ENCODE results near the gene ADAMTSL5.

Gene ADAMTSL5

DNA sequence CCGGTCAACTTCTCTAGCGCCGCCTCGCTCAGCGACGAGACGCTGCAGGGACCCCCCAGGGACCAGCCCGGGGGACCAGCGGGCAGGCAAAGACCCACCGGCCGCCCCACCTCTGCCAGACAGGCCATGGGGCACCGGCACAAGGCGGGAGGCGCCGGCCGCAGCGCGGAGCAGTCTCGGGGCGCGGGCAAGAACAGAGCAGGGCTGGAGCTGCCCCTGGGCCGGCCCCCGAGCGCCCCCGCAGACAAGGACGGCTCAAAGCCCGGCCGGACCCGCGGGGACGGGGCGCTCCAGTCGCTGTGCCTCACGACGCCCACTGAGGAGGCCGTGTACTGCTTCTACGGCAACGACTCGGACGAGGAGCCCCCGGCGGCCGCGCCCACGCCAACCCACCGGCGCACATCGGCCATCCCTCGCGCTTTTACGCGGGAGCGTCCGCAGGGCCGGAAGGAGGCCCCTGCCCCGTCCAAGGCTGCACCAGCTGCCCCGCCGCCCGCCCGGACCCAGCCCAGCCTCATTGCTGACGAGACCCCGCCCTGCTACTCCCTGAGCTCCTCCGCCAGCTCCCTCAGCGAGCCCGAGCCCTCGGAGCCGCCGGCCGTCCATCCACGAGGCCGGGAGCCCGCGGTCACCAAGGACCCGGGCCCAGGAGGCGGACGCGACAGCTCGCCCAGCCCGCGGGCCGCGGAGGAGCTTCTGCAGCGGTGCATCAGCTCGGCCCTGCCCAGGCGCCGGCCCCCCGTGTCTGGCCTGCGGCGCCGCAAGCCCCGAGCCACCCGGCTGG is 45.1 kb downstream of the ADAMTSL5 start:
- no peak for DNase-seq (ENCODE audit: extremely low read depth in 1 of 2, low read depth in 1 of 2)

DNA sequence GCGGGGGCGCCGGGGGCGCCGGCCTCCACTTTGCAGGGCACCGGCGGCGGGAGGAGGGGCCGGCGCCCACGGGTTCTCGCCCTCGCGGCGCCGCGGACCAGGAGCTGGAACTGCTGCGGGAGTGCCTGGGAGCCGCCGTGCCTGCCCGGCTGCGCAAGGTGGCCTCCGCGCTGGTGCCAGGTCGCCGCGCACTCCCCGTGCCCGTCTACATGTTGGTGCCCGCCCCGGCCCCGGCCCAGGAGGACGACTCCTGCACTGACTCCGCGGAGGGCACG is 45.7 kb downstream of the ADAMTSL5 start:
- DNase-seq (ENCODE audit: extremely low read depth in 1 of 2, low read depth in 1 of 2) = no peak

DNA sequence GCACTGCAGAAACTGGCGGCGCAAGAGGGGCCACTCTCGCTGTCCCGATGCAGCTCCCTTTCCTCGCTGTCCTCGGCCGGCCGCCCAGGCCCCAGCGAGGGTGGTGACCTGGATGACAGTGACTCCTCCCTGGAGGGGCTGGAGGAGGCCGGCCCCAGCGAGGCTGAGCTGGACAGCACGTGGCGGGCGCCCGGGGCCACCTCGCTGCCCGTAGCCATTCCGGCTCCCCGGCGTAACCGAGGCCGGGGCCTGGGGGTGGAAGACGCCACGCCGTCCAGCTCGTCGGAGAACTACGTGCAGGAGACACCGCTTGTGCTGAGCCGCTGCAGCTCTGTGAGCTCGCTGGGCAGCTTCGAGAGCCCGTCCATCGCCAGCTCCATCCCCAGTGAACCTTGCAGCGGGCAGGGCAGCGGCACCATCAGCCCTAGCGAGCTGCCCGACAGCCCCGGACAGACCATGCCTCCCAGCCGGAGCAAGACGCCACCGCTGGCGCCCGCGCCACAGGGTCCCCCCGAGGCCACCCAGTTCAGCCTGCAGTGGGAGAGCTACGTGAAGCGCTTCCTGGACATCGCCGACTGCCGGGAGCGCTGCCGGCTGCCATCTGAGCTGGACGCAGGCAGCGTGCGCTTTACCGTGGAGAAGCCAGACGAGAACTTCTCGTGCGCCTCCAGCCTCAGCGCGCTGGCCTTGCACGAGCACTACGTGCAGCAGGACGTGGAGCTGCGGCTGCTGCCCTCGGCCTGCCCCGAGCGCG is 46.2 kb downstream of the ADAMTSL5 start:
- DNase-seq (ENCODE audit: extremely low read depth in 1 of 2, low read depth in 1 of 2) = no peak

DNA sequence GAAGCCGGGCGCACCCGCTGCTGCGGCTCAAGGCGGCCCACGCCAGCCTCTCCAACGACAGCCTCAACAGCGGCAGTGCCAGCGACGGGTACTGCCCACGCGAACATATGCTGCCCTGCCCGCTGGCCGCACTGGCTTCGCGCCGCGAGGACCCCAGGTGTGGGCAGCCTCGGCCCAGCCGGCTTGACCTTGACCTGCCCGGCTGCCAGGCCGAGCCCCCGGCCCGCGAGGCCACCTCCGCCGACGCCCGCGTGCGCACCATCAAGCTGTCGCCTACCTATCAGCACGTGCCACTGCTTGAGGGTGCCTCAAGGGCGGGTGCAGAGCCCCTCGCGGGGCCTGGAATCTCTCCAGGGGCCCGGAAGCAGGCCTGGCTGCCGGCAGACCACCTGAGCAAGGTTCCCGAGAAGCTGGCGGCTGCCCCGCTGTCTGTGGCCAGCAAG is 46.8 kb downstream of the ADAMTSL5 start:
- no peak for DNase-seq (ENCODE audit: extremely low read depth in 1 of 2, low read depth in 1 of 2)

DNA sequence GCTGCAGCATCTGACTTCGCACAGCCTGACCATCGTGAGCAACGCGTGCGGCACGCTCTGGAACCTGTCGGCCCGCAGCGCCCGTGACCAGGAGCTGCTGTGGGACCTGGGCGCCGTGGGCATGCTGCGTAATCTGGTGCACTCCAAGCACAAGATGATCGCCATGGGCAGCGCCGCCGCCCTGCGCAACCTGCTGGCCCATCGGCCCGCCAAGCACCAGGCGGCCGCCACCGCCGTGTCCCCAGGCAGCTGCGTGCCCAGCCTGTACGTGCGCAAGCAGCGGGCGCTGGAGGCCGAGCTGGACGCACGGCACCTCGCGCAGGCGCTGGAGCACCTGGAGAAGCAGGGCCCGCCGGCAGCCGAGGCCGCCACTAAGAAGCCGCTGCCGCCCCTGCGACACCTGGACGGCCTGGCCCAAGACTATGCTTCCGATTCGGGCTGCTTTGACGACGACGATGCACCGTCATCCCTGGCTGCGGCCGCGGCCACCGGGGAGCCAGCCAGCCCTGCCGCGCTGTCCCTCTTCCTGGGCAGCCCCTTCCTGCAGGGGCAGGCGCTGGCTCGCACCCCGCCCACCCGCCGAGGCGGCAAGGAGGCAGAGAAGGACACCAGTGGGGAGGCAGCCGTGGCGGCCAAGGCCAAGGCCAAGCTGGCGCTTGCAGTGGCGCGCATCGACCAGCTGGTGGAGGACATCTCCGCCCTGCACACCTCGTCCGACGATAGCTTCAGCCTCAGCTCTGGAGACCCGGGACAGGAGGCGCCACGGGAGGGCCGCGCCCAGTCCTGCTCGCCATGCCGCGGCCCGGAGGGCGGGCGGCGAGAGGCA is 47.4 kb downstream of the ADAMTSL5 start:
- DNase-seq (ENCODE audit: extremely low read depth in 1 of 2, low read depth in 1 of 2) = no peak

DNA sequence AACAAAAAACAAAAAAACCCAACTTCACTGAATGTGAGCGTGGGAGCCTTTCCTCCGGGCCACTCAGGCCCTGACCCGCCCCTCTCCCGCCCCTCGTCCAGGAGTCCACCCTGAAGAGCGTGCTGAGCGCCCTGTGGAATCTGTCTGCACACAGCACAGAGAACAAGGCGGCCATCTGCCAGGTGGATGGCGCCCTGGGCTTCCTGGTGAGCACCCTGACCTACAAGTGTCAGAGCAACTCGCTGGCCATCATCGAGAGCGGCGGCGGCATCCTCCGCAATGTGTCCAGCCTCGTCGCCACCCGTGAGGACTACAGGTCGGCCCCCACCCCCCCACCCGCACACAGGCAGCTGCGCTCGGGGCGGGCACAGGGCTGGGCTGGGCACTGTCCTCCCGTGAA is 51.0 kb downstream of the ADAMTSL5 start:
- no peak for DNase-seq (ENCODE audit: extremely low read depth in 1 of 2, low read depth in 1 of 2)

DNA sequence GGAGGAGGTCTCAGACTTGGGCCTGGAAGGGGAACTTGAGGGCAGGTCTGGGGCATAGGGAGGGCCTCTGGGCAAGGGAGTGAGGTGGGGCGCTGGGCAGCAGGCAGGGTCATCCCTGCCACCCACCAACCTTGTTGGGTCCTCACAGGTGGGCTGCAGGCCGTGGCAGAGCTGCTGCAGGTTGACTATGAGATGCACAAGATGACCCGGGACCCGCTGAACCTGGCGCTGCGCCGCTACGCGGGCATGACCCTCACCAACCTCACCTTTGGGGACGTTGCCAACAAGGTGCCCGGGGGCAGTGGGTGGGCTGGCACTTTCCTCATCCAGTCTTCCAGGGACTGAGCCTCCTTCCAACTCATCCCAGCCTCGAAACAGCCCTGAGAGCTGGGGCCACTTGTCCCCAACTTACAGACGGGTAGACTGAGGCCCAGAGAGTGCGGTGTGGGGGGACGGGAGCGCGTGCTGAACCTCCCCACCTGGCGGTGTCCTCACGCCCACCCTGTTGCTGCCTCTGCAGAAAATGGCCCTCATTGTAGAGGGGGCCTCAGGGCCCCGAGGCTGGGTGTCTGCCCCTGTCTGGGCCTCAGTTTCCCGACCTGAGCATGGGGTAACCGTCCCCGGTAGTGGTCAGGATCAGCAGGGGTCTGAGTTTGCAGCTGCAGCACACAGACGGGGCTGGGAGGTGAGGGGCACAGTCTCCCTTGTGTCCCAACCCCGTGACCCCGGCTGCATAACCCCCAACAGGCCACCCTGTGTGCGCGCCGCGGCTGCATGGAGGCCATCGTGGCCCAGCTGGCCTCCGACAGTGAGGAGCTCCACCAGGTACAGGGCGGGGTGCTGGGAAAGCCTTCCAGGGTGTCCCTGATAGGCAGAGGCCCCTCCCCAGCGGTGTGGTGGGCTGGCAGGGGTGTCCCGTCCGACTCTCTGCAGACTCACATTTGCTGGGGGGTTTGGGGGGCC is 52.5 kb downstream of the ADAMTSL5 start:
- no peak for DNase-seq (ENCODE audit: extremely low read depth in 1 of 2, low read depth in 1 of 2)

DNA sequence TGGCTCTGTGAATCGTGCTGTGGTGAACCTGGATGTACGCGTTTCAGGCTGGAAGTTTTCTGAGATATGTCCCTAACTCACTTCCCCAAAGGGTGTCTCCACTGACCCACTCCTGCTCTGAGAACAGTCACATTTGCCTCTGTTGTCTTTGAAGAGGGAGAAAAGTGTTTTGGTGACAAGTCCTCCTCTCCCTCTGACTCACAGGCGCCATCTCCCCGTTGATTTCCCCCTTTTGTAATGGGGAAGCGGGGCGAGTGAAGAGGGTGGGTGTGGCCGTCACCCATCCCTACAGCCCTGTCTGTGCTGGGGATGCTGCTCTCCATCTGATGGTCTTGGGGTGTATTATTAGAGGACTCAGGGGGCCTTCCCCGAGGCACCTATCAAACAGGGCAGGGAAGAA is 53.3 kb downstream of the ADAMTSL5 start:
- no peak for DNase-seq (ENCODE audit: extremely low read depth in 1 of 2, low read depth in 1 of 2)

DNA sequence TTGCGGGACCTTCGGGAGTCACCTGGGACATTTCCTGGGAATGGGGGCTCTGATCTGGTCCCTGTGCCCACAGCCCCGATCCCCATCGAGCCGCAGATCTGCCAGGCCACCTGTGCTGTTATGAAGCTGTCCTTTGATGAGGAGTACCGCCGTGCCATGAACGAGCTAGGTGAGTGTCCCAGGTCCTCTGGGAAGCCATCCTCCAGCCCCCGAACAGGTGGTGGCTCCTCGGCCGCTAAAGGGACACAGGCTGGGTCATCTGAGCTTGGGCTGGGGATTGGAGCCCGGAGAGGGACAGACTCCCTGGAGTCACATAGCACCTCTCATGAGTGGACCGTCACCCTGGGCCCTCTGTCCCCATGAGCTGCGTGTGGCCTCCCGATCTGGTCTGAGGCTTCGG is 54.9 kb downstream of the ADAMTSL5 start:
- DNase-seq (ENCODE audit: extremely low read depth in 1 of 2, low read depth in 1 of 2) = no peak

DNA sequence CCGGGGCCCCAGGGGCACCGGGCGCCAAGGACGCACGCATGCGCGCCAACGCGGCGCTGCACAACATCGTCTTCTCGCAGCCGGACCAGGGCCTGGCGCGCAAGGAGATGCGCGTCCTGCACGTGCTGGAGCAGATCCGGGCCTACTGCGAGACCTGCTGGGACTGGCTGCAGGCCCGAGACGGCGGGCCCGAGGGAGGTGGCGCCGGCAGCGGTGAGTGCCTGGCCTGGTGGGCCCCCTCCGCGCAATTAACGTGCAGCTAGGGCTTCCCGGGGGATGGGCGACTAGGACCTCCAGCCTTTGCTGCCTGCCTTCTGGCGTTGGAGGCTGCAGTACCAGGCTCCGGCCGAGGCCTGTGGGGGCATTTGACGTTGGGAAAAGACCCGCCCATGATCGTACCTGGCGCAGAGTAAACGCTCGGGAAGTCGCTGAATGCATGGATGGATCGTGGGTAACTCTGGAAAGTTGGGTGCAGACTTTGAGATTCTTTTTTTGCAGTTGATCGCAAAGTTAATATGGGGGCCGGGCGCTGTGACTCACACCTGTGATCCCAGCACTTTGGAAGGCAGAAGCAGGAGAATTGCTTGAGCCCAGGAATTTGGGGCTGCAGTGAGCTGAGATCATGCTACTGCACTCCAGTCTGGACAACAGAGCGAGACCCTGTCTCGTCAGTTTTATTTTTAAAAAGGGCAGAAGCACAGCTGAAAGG is 55.6 kb downstream of the ADAMTSL5 start:
- no peak for DNase-seq (ENCODE audit: extremely low read depth in 1 of 2, low read depth in 1 of 2)

DNA sequence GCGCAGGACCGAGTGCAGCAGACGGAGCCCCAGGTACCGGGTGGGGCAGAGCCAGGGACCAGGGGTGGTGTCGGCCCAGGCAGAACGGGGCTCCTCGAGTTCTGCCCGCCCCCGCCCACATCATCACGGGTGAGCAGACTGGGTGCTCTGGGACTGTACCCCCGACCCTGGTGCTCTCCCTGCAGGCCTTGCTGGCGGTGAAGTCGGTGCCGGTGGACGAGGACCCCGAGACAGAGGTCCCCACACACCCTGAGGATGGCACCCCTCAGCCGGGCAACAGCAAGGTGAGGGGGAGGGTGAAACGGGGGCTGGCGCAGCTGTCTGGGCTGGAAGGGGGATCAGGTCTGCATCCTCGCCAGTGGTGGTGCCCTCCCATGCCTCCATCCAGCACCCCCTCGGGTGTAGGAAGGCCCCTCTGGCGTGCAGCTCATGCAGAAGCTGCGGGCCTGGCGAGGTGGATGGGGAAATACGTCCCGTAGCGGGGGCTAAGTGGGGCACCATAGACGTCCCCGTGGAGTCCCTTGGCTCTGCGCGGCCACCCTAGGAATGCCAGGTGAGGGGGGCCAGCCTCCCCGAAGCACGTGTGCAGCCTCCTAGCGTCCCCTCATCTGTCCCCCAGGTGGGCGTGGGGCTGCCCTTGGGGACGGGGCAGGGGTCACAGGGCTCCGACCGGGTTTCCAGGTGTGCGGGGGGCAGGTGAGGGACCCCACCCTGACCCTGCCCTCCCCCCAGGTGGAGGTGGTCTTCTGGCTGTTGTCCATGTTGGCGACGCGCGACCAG is 56.5 kb downstream of the ADAMTSL5 start:
- no peak for DNase-seq (ENCODE audit: extremely low read depth in 1 of 2, low read depth in 1 of 2)

DNA sequence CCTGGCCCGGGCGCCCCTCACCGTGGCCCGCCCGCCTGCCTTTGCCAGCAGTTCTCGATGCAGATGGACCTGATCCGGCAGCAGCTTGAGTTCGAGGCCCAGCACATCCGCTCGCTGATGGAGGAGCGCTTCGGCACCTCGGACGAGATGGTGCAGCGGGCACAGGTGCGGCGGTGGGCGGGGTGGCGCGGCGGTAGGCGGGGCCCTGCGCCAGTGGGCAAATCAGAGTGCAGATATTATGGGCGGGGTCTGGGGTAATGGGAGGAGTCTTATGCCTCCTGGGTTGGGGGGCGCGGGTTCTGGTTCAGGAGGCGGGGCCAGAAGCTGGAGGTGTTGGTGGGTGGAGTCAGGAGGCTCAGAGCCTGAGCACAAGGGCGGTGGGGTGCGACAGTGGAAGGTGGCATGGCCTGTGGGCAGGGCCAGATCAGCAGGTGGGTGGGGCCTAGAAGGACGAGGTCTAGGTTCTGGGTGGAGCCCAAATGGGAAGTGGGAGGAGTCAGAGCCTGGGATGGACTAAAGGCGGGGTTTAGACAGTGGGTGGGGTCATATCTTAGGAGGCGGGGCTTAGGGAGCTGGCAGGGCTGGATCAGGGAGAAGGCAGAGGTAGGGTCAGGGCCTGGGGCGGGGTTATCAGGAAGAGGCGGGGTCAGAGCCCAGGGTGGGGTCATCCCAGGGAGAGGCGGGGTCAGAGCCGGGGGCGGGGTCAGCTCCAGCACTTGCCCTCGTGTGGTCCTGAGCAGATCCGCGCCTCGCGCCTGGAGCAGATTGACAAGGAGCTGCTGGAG is 57.3 kb downstream of the ADAMTSL5 start:
- no peak for DNase-seq (ENCODE audit: extremely low read depth in 1 of 2, low read depth in 1 of 2)

All from activated CD8-positive, alpha-beta memory T cell treated with anti-CD3 and anti-CD28 coated beads for 1 hour (primary cell).